ENCODE results near the gene MAP3K20. TPM values are rescaled to one million over a fixed set of nuclear protein-coding genes. Genes with fewer than 3 reads are reported as not detected.

MAP3K20 gene
- total RNA-seq, 3 donors from 2014 or later: 8.8 to 238 (median 30.5) TPM

DNA sequence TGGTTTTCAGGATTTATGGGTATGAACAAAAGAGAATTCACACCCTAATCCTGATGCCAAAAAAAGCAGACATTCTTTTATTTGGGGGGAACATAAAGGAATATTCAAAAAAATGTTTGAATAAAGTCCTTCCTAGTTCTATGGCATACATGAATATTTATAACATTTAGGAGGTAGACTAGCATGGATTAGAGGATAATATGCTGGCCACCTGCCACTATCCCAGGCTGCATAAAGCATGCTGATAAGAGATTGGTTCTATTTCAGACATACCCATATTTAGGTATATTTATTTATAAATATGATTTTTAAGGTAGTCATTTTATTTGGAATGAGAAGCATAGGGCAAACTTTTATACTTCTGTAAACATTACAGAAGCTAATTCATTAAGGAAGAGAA lies 34.9 kb upstream of the MAP3K20 start:
- DNase-seq (no peak), ATAC-seq (no peak)
- Histone ChIP-seq H3K4me1 (ENCODE audit: low read depth) (no peaks in the 10 kb centered on the region), H3K9me3 (no peaks in the 10 kb centered on the region), H3K4me3 (no peak overlapping the region), H3K36me3 (ENCODE audit: low read depth) (no peaks in the 10 kb centered on the region)
- TF ChIP-seq, protein P1, sequence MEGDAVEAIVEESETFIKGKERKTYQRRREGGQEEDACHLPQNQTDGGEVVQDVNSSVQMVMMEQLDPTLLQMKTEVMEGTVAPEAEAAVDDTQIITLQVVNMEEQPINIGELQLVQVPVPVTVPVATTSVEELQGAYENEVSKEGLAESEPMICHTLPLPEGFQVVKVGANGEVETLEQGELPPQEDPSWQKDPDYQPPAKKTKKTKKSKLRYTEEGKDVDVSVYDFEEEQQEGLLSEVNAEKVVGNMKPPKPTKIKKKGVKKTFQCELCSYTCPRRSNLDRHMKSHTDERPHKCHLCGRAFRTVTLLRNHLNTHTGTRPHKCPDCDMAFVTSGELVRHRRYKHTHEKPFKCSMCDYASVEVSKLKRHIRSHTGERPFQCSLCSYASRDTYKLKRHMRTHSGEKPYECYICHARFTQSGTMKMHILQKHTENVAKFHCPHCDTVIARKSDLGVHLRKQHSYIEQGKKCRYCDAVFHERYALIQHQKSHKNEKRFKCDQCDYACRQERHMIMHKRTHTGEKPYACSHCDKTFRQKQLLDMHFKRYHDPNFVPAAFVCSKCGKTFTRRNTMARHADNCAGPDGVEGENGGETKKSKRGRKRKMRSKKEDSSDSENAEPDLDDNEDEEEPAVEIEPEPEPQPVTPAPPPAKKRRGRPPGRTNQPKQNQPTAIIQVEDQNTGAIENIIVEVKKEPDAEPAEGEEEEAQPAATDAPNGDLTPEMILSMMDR (IDR thresholded peaks at IDR 0.05): no peak
- intact Hi-C loops (cut with DNase I, micrococcal nuclease): no loop called here

DNA sequence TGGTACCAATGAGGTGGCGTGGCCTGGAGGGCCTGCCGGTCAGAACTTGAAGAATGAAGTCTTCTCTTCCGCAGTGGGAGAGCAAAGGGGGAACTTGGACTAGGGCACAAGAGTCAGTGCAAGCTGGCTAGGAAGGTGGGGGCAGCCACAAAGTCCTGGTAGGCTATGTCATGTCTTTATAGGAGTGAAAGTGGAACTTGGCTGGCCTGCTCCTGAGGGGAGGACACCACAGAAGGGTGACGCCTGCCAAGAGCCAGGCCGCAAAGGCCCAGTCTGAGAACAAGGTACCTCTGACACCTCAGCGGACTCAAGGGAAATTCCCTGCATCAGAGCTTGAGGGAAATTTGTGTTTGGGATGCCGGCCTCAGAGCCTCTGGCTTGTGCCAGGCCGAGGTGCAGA lies 32.2 kb upstream of the MAP3K20 start:
- Histone ChIP-seq H3K4me3 (no peak overlapping the region), H3K36me3 (ENCODE audit: low read depth) (no peaks in the 10 kb centered on the region), H3K9me3 (no peaks in the 10 kb centered on the region), H3K4me1 (ENCODE audit: low read depth) (no peaks in the 10 kb centered on the region)
- intact Hi-C loops (cut with DNase I, micrococcal nuclease): no loop called here
- DNase-seq (no peak), ATAC-seq (peak; percentile 42)
- TF ChIP-seq, protein P1 (IDR thresholded peaks at IDR 0.05): no peak

DNA sequence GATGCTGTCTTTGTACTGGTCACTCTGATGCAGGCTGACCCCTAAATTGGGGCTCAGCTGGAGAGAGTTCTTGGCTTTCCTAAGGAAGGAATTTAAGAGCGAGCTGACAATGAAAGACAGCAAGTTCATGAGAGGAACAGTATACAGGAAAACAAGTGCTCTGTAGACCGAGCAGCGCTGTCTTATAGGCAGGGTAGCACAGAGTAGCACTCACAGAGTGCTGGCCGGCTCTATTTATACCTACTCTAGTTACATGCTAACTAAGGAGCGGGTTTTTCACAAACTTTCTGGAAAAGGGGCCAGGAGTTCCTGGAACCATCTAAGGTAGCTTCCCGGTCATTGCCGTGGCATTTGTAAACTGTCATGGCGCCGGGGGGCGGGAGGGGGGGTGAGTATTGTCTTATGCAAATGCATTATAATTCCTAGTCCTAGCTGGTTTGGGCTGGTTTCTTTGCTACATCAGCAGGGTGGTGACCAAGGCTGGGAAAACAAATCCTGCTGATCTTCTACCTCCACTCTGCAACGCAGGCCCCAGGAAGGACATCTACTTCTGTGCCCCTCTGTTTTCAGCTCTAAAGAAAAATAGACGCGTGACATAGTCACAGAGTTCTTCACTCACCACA lies 31.6 kb upstream of the MAP3K20 start:
- Histone ChIP-seq H3K4me3 (no peak overlapping the region), H3K36me3 (ENCODE audit: low read depth) (no peaks in the 10 kb centered on the region), H3K9me3 (no peaks in the 10 kb centered on the region), H3K4me1 (ENCODE audit: low read depth) (peaks cover under 1% of the 10 kb centered on the region)
- ATAC-seq (no peak), DNase-seq (no peak)
- intact Hi-C loops (cut with DNase I, micrococcal nuclease): no loop called here
- TF ChIP-seq, protein P1 (IDR thresholded peaks at IDR 0.05): no peak

DNA sequence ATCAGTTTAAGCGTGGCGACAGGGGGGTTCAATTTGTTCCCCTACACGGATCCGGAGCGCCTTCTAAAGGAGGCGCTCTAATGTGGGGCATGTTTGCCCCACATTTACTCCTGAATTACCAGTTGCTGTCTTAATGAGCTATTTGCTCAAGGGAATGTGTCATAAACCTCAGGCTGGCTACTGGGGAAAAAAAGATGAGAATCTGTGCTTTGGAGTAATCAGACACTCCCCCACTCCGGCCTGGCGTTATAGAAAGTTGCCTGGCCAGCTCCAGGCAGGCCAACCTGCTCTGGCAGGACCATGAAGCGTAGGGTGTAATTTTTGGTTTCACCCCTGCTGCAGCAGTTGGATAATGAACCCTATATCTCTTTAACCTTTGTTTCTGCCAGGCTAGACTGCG lies 31.0 kb upstream of the MAP3K20 start:
- Histone ChIP-seq H3K36me3 (ENCODE audit: low read depth) (no peaks in the 10 kb centered on the region), H3K4me3 (no peak overlapping the region), H3K4me1 (ENCODE audit: low read depth) (peaks cover 7% of the 10 kb centered on the region), H3K9me3 (no peaks in the 10 kb centered on the region)
- TF ChIP-seq, protein P1 (IDR thresholded peaks at IDR 0.05): no peak
- ATAC-seq: no peak
- DNase-seq: no peak
- intact Hi-C loops (cut with DNase I, micrococcal nuclease): no loop called here

DNA sequence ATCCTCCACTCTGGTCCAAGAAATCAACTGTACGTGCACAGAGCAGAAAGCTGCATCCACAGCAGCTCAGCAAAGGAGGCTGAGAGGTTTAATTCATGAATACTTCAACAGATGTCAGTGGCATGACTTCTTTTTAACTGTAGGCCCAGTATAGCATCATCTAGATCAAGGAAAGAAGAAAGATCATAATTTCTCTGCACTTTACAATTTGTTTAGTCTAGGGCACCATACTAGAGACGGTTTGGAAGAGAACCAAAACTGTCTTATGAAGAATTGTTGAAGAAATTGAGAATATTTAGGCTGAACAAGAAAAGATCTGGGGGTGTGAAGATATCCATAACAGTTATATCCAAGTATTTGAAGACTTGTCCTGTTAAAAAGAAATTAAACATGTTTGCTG lies 30.5 kb upstream of the MAP3K20 start:
- ATAC-seq (no peak), DNase-seq (no peak)
- peaks cover 12% of the 10 kb centered on the region for H3K4me1 ChIP-seq (ENCODE audit: low read depth)
- intact Hi-C loops (cut with DNase I, micrococcal nuclease): no loop called here
- H3K4me3 ChIP-seq: no peak overlapping the region
- H3K36me3 ChIP-seq (ENCODE audit: low read depth): no peaks in the 10 kb centered on the region
- TF ChIP-seq, protein P1 (IDR thresholded peaks at IDR 0.05): no peak
- no peaks in the 10 kb centered on the region for H3K9me3 ChIP-seq

DNA sequence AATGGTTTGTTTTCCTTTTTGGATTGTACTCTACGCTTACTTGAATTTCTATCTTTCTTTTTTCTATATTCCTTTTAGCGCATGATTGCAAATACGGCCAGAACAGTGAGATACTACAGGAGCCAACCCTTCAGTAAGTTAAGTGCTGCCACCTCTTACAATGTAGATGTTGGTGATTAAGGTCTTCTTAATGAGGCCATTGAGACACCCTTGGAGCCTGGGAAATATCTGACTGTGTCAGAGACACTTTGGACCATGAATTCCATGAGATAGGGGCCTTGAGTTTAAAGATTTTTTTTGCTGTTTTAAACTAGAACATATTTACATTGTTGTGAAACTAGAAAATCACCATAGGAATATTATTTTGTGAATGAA lies 27.1 kb upstream of the MAP3K20 start:
- TF ChIP-seq, protein P1 (IDR thresholded peaks at IDR 0.05): no peak
- Histone ChIP-seq H3K4me1 (ENCODE audit: low read depth) (peaks cover 12% of the 10 kb centered on the region), H3K9me3 (no peaks in the 10 kb centered on the region), H3K36me3 (ENCODE audit: low read depth) (no peaks in the 10 kb centered on the region), H3K4me3 (no peak overlapping the region)
- DNase-seq (no peak), ATAC-seq (no peak)
- intact Hi-C loops (cut with DNase I, micrococcal nuclease): no loop called here
